Astrocyte of the cerebellum (primary cell): Measurements from ENCODE around the gene CDS1.

Source experiments
- DNase-seq: peaks from one replicate; pipeline ENCODE4 v3.0.0-alpha.2; 2011; ENCODE audit warnings: low read depth
- H3K4me3 ChIP-seq: 2 replicates; pipeline ENCODE4 v1.5.1; 2011; ENCODE audit warnings: mild to moderate bottlenecking, low read depth, low read length, moderate library complexity
- CTCF ChIP-seq: IDR thresholded peaks from 2 replicates; pipeline ENCODE4 v1.5.1; 2012; ENCODE audit warnings: low read length, low read depth, moderate library complexity, mild to moderate bottlenecking; ENCODE audit errors: missing control alignments
- in situ Hi-C: cut with HindIII; loops from 2 replicates; pipeline ENCODE4 v1.10.0; 2017; ENCODE audit warnings: low sequenced_read_pairs

The CDS1 gene

GRCh38 chr4:84626673-84627072, 43.7 kb downstream of the CDS1 start:
- in situ Hi-C loops = no loop called here
- DNase-seq = no peak
- TF ChIP-seq CTCF = no peak
- no peak overlapping the region for H3K4me3 ChIP-seq

GRCh38 chr4:84631573-84631972, 48.6 kb downstream of the CDS1 start:
- H3K4me3 ChIP-seq = no peak overlapping the region
- in situ Hi-C loops = no loop called here
- TF ChIP-seq CTCF = no peak
- no peak for DNase-seq

- in situ Hi-C loops = no loop called here
- TF ChIP-seq CTCF = no peak
- peak; percentile 75 for DNase-seq
- no peak overlapping the region for H3K4me3 ChIP-seq
These were observed 49.2 kb downstream of the CDS1 start for GRCh38 chr4:84632092-84632491.

- DNase-seq = no peak
- no peak overlapping the region for H3K4me3 ChIP-seq
- in situ Hi-C loops = no loop called here
- no peak for TF ChIP-seq CTCF
These were observed 52.0 kb downstream of the CDS1 start for GRCh38 chr4:84634961-84635360.

- in situ Hi-C loops = no loop called here
- no peak overlapping the region for H3K4me3 ChIP-seq
- no peak for DNase-seq
- no peak for TF ChIP-seq CTCF
These were observed 55.2 kb downstream of the CDS1 start for GRCh38 chr4:84638092-84638491.

- in situ Hi-C loops = no loop called here
- TF ChIP-seq CTCF = no peak
- no peak overlapping the region for H3K4me3 ChIP-seq
- DNase-seq = no peak
These were observed 56.2 kb downstream of the CDS1 start for GRCh38 chr4:84639145-84639544.

GRCh38 chr4:84644087-84644486, 61.2 kb downstream of the CDS1 start:
- in situ Hi-C loops = no loop called here
- no peak for TF ChIP-seq CTCF
- no peak overlapping the region for H3K4me3 ChIP-seq
- DNase-seq = no peak
